Measurements from ENCODE around the gene TUBB3. TPM values are rescaled to one million over a fixed set of nuclear protein-coding genes. Genes with fewer than 3 reads are reported as not detected.

The TUBB3 gene
- total and polyA plus RNA-seq, 2 of the 4 experiments (the other 2 are of a cell fraction), result 311 to 410 TPM

DNA sequence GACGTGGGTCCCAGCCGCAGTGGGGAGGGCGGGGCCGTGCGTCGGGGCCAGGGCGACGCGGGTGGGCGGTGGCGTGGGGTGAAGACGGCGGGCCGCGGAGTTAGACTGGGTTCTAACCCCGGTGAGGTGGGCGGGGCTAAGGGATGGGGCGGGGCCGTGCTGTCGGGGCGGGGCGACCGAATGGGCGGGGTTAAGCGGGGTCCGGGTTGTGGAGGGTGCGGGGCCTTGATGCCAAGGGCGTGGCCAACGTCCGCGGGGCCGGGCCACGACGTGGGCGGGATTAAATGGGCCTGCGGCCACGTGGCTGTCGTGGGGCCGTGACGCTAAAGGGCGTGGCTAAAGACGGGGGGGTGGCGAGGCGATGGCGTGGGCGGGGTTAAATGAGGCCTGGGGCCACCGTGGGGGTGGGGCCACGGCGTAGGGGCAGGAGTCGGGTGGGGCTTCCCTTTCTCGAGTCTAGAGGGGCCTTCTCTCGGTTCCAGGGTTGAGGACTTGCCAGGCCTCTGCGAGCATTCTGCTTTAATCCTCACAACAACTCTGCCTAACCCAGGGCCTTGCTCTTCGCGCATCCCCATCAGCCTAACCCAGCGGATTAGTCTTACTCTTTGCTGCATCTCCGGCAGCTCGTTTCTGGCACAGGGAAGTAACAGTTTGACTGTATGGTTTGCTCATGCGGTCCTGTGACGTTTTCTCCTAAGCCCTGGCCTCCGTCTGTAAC, 49.0 kb upstream of the TUBB3 start:
- Histone ChIP-seq H2BK20ac (ENCODE audit: low read depth, low read length) (no peak overlapping the region), H3K9me1 (ENCODE audit: insufficient read depth, low read length) (peaks cover 4% of the 10 kb centered on the region; the same call in 1 of the 2 replicates), H3K9me3 (ENCODE audit: control insufficient read depth, insufficient read depth, low read length) (no peaks in the 10 kb centered on the region), H3K4ac (ENCODE audit: low read depth, low read length) (peak overlapping the region; percentile 74; the same call in 1 of the 2 replicates), H2BK120ac (ENCODE audit: low read depth, low read length) (no peak overlapping the region), H3K18ac (ENCODE audit: low read depth, low read length) (no peak overlapping the region), H4K5ac (ENCODE audit: low read depth, low read length) (no peak overlapping the region), H4K91ac (ENCODE audit: insufficient read depth, low read depth, low read length) (peak overlapping the region; percentile 63; the same call in 1 of the 2 replicates), H3K56ac (ENCODE audit: extremely low read depth, insufficient read depth, low read length) (peak overlapping the region; percentile 50), H3K27me3 (ENCODE audit: control insufficient read depth, insufficient read depth, low read length) (no peaks in the 10 kb centered on the region), H3K4me2 (ENCODE audit: low read depth, low read length) (peak overlapping the region; percentile 68), H2AFZ (replicated peaks; ENCODE audit: low read length, poor library complexity) (peak overlapping the region; percentile 84), H3K79me1 (ENCODE audit: low read depth in 1 of 2, low read length in 2 of 2) (peaks cover 11 to 52% of the 10 kb centered on the region in 2 experiments), H4K20me1 (ENCODE audit: insufficient read depth, low read length) (peaks cover 50% of the 10 kb centered on the region), H2BK5ac (ENCODE audit: low read depth, low read length, poor library complexity, severe bottlenecking) (peak overlapping the region; percentile 98), H2AK9ac (replicated peaks; ENCODE audit: low read depth, low read length, poor library complexity) (peak overlapping the region; percentile 89), H2BK15ac (ENCODE audit: low read depth, low read length) (no peak overlapping the region), H3K23ac (ENCODE audit: low read depth, low read length) (peak overlapping the region; percentile 93), H3K27ac (ENCODE audit: insufficient read depth, low read length) (peak overlapping the region; percentile 98), H4K8ac (ENCODE audit: low read depth in 2 of 2, low read length in 2 of 2) (peak overlapping the region; percentile 59 to 100; a peak in 2 of 4 replicates), H3K4me3 (ENCODE audit: insufficient read depth, low read depth, low read length) (peak overlapping the region; percentile 96), H3K9ac (ENCODE audit: low read depth, low read length) (peak overlapping the region; percentile 99), H3K14ac (replicated peaks; ENCODE audit: low read depth, low read length) (peak overlapping the region; percentile 94), H2AK5ac (ENCODE audit: low read depth, low read length) (peak overlapping the region; percentile 89), H3K4me1 (ENCODE audit: control insufficient read depth, insufficient read depth, low read length) (peaks cover 9% of the 10 kb centered on the region), H3K36me3 (ENCODE audit: control insufficient read depth, insufficient read depth, low read length) (peaks cover 21% of the 10 kb centered on the region)
- ChIA-PET CTCF (interaction anchor here (0.7 kb wide), 1 partner anchor 74 kb away, joined by 3 read pairs; no protein-coding TSS in a partner anchor), POLR2A (ENCODE audit: unreplicated experiment) (no interaction called here)
- peak; percentile 91 for ATAC-seq (ENCODE audit: low read depth)
- intact Hi-C loops (cut with micrococcal nuclease), result no loop called here
- no TSS peak for BruUV-seq (replicated peaks)
- dilution Hi-C loops (cut with HindIII; ENCODE audit: low sequenced_read_pairs, unreplicated experiment), result no loop called here
- peak; percentile 95 for DNase-seq
- in situ Hi-C loops (cut with MboI; ENCODE audit: low sequenced_read_pairs), result no loop called here
- 0% methylated on average over 22 of the region's 61 CpGs; no CpG with 5 or more reads in 1 of the 2 experiments for WGBS, 2 experiments (ENCODE audit: extremely low coverage in 2 of 2, insufficient read length in 1 of 2)
- TF ChIP-seq MXI1 (IDR thresholded peaks at IDR 0.05; ENCODE audit: borderline replicate concordance, low read depth, low read length) (peak; percentile 82; the same call in 1 of the 2 replicates), SMC3 (IDR thresholded peaks at IDR 0.05; ENCODE audit: low read depth, low read length) (no peak), MAZ (IDR thresholded peaks at IDR 0.05; ENCODE audit: borderline replicate concordance, low read depth, low read length) (peak; percentile 73; the same call in 1 of the 2 replicates)
- TF ChIP-seq, protein P1, sequence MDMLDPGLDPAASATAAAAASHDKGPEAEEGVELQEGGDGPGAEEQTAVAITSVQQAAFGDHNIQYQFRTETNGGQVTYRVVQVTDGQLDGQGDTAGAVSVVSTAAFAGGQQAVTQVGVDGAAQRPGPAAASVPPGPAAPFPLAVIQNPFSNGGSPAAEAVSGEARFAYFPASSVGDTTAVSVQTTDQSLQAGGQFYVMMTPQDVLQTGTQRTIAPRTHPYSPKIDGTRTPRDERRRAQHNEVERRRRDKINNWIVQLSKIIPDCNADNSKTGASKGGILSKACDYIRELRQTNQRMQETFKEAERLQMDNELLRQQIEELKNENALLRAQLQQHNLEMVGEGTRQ (IDR thresholded peaks at IDR 0.05; ENCODE audit: low read depth, low read length), result peak; percentile 92
- TF ChIP-seq, protein P2, sequence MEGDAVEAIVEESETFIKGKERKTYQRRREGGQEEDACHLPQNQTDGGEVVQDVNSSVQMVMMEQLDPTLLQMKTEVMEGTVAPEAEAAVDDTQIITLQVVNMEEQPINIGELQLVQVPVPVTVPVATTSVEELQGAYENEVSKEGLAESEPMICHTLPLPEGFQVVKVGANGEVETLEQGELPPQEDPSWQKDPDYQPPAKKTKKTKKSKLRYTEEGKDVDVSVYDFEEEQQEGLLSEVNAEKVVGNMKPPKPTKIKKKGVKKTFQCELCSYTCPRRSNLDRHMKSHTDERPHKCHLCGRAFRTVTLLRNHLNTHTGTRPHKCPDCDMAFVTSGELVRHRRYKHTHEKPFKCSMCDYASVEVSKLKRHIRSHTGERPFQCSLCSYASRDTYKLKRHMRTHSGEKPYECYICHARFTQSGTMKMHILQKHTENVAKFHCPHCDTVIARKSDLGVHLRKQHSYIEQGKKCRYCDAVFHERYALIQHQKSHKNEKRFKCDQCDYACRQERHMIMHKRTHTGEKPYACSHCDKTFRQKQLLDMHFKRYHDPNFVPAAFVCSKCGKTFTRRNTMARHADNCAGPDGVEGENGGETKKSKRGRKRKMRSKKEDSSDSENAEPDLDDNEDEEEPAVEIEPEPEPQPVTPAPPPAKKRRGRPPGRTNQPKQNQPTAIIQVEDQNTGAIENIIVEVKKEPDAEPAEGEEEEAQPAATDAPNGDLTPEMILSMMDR (conservative IDR thresholded peaks at IDR 0.05; ENCODE audit: low read depth, low read length), result no peak

Data from IMR-90 (cell line).